D341Med (cell line): ENCODE results near the gene MMP21.

Experiments
- DNase-seq: peaks from one replicate; pipeline ENCODE4 v3.0.0; 2012; ENCODE audit warnings: low spot score

Gene MMP21

DNA sequence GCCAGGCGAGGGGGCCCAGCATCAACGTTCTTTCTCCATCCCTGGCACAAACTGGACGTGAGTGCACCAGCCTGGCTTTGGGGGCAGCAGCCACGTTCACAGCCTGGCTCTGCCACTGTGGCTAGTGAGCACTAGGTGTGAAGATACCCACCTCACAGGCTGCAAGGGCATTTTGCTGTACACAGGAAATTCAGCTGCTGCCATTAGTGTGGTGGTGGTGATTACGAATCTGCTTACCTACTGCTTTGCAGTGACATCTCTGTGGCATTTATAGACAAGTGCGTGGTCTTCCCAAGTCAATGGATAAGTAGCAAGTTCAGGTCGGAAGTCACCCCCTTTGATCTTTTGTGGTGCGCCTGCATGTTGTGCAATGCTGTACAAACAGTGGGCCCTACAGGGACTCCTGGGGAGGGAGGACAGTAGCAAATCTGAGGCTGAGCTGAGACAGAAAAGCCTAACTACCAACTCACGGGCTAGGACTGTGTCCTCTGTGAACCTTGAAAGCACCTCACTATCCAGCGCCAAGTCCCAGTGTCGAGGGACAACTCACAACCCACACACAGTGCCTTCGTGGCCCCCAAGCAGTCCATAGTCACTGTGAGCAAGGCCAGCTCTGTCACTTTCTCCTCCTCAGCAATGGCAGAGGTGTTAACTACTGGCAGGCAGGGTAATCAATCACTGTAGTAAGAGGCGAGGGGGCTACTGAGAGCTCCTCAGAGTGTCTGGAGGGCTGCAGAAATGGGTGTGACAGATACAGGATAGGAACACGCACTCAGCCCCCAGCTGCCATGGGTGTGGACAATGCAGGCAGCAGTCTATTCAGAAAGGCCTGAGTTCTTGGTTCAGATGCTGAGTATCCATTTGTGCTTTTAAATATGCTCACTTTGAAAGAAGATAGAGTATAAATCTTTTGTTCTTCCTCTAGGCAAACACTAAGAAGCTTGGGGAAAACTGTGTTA, 17.0 kb upstream of the MMP21 start:
- no peak for DNase-seq

DNA sequence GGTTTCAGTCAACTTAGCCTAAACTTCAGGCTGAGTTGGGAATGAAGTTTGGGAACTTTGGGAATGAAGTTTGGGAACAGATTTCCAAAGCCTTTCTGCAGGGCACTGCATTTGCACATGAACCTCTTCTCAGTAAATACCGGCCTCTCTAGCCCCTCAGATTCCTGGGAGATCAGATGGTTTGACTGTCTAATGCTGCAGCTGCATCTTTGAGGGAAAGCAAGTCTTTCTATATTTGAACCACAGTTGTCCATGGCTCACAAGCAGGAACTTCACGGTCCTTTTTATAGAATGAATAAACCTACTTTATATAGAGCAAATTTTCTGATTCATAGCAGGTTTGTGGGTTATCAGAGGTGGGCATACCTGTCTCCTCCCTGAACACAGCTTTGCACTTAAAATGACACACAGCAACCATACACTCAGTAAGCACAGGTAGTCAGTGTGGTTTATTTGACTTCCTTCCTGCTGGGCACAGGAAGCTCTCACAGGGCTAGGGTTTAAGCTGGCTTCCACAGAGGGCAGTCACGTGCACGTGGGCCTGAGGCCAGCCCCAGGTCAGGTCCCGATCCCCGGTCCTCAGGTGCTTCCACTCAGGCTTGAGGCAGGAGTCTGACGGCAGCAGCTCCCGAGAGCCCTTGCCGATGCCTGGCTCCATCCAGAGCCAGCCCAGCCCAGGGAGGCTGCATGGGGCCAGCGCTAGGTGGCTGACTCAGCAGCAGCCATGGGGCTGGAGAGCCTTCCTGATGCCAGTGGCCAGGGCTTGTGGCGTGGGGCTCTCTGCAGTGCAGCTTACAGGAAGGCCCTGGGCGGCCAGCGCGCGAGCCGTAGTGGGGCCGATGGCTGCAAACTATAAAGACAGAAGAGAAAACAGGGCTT, 12.8 kb upstream of the MMP21 start:
- no peak for DNase-seq

DNA sequence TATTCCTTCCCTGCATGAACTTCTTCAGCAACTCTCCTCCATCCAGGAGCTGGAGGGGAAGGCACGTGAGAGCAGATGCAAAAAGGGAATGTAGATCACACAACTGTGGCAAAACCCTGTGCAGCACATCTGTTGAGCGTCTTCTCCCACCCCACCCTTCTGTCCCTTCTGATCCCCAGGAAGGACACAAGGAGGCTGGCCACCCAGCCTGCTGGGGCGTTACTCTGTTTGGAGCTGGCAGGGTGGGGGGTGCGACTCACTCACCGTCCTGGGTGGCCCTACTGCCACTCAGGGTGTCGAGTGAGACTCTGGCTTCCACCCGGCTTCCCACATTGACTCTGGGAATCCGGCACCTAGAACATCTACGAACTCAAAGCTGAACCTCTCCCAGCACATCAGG, 10.2 kb upstream of the MMP21 start:
- no peak for DNase-seq

DNA sequence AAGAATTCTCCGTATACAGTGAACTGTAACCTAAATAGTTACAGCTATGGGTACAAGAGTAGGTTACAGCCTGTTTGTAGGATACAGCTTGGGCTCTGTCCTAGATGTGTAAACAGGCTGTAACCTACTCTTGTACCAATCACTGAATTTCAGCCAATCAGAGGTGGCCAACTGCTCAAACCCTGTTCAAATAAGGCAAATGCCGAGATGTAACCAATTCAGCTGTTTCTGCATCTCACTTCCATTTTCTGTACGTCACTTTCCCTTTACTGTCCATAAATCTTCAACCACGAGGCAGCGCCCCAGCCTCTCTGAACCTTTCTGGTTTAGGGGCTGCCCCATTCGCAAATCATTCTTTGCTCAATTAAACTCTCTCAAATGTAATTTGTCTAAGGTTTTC, 8.3 kb upstream of the MMP21 start:
- DNase-seq, result no peak

DNA sequence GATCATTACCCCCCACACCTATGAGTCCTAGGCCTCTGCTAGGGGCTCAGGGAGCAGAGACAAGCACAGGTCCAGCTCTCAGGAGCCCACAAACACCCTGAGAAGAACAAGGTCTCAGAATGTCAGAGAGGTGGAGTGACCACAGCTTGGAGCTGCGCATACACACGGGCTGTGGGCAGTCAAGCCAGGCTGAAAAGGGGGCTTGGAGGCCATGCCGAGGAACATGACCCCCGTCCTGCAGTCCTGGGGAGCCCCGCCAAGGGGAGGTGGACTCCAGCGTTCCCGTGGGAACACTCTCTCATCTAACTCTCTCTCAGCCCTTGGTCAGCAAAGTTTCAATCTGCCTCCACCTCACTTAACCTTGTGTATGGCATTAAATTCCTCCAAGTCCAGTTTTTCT, 7.8 kb upstream of the MMP21 start:
- DNase-seq, result no peak

DNA sequence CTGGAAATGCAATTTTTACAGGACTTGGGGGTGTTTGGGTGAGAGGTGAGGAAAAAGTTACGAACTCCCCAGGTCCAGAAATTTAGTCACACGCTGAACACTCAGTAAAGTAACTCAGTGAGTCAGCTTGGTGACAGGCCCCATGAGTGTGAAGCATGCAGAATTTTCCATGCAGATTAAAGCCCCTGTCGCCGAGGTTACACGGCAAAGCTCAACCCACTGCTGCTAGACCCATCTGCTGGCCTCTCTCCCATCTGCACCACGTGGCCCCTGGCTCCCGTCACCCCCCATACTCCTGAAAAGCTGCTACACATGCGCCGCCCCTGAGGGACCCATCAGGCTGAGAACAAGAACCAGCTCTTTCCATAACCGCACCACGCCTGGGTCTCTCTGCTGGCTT, 7.0 kb upstream of the MMP21 start:
- DNase-seq, result peak; percentile 35

DNA sequence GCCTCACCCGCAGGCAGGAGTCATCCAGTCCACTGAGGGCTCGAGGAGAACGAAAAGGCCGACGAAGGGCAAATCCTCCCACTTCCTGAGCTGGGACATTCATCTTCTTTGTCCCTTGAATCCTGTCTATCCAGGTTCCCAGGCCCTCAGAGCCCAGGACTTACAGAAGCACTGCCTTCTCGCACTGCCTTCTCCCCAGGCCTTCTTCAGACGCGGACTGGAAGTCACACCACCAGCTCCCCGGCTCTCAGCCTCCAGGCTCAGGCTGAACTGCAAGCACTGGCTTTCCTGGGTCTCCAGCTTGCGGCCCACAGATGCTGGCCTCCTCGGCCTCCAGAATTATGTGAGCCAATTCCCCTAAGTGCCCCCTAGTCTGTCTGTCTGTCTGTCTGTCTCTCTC, 6.4 kb upstream of the MMP21 start:
- DNase-seq, result no peak

DNA sequence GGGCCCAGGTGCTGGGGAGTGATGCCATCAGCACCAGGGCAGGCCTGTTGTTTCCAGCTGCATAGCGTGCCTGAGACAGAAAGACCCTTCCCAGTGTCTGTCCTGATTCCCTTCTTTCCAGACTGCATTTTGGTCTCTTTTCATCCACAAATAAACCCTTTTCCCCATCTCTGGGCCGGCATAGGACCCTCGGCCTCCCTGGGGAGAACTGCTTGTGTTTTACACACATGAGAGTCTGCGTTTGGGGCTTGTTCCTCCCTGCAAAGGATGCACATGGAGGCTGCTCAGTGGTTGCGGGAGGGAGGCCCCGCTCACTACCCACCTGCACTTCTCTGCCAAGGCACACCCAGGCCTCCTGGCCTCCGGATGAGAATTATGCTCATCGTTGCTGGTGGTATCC, 5.8 kb upstream of the MMP21 start:
- DNase-seq, result no peak

DNA sequence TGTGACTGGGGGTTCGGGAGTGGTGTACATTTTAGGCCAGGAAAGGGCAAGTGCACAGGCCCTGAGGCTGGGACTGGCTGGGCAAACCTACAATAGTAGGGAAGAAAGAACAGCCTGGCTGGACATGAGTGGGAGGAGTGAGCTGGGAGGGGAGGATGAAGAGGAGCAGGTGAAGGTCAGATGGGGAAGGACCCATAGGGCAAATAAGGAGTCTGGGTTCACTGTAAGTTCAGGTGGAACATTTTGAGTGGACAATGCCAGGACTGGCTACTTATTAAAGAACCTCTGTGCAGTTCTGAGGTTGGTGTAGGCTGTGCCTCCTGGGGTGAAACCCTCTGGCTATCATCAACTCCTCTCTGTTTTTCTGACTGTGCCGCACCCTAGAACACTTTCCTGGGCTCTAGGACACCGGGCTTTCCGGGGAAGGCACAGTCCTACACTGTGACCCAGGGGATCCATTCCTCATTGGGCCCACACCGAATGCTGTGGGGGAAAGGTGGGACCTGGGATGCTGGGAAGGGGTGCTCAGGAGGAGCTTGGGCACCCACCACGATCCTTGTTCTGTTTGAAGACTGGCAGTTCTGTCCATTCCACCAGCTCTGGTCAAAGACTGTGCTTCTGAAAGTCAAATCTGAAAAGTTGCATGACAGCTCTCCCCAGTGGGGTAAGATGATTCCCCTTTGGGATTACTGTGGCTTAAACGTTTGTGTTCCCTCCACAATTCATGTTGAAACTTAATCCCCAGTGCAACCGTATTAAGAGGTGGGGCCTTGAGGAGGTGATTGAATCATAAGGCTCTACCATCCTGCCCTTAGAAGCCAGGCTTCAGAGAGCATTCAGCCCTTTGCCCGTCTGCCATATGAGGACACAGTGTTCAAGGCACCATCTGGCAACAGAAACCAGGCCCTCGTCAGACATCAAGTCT, 4.0 kb upstream of the MMP21 start:
- no peak for DNase-seq

DNA sequence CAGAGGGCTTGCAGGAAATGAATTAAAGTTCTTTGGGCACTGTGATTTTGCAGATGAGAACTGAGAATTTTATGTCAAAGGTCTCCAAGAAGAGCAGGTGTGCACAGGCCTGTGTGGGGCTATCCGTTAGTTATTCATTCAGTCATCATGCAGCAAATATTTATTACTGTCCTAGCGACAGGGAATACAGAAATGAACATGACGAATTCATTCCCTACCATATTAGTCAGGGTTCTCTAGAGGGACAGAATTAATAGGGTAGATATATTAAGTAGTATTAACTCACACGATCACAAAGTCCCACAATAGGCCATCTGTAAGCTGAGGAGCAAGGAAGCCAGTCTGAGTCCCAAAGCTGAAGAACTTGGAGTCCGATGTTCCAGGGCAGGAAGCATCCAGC, 2.9 kb upstream of the MMP21 start:
- DNase-seq, result no peak

DNA sequence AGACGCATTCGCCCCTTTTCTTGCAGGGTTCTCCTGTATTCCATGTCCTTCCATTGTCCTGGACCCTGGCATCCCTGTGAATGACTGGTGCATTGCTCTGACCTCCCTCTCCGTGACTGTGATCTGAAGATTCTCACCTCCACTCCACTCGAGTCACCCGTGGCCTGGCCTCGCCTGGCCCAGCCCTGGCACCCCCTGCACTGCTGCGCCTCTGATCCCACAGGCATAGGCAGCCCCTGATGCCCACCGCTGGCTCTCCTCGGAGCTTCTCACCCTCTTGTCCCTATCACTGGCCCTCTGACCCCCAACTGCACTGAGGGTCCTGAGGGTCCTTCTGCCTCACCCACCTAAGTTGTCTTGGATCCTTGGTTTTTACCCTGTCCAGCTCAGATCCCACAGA, 2.2 kb upstream of the MMP21 start:
- no peak for DNase-seq

DNA sequence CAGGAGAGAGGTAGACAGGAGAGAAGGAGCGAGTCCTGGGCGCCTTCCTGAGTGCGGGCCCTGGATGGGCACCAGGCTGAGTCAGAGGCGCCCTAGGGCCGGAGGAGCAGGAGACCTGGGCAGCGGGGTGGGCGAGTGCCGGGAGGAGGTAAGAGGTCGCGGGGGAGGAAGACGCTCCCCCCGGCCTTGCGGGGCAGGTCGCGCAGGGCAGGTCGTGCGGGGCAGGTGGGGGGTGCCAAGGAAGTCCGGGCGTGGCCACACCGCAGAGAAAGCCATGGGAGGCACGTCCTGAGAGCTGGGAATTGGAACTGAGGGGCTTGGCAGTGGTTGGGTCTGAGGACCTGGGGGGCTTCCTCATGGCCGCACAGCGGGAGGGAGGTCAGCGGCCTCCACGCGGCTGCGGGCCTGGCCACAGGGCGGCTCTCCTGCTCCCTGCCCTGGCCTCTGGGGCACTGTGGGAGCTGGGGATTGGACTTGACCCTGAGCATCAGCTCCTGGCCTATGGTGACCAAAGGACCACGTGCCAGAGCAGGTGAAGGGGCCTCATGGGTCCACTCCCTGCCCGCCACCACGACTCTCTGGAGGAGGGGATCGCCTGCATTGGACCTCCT, 935 bp downstream of the MMP21 start:
- no peak for DNase-seq

DNA sequence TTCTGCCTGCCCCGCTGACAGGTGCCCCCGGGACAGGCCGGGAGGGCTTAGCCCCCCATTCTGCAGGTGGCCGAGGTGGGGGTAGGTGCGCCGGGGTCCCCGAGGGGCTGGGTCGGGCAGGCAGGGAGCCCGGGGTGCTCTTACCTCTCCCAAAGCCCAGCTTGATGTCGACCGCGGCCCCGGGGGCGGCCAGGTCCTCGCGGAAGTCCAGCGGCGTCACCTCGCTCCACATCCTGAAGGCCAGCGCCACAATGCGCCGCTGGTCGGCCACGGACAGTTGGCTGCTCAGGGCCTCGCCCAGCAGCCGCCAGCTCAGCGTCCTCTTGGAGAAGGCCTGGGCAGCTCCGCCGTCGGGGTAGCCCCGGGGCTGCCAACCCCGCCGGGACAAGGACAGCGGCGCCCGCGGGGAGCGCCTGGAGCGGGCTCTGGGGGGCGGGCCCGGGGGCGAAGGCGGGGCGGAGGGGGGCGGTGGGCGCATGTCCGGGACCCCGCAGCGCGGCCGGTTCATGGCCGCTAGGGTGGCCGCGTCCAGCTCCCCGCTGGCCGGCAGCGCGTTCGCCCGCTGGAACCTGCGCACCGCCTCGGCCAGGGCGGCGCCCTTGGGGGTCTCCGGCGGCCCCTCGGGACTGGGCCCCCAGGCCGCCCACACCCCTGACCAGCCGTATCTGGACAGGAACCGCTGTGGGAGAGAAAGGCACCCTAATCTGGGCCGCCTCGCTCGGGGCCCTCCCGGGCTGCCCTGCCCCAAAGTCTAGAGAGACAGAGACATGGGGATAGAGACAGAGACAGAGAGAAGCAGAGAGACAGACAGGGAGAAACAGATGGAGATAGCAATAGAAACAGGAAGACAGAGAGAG, 1.7 kb downstream of the MMP21 start:
- no peak for DNase-seq

DNA sequence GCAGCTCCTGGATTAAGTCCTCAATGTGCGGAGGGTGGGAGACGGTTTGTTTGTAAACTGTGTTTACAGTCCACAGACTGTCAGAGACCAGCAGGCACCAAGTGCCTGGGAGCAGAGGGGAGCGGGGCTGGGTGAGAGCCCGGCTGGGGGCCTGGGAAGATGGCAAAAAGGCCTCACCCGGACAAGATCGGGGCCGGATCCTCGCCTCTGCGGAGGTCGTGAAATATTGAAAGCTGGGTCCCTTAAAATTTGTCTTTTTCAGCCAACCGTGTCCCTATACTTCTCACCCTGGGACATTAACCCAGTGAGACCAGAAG, 2.8 kb downstream of the MMP21 start:
- no peak for DNase-seq

DNA sequence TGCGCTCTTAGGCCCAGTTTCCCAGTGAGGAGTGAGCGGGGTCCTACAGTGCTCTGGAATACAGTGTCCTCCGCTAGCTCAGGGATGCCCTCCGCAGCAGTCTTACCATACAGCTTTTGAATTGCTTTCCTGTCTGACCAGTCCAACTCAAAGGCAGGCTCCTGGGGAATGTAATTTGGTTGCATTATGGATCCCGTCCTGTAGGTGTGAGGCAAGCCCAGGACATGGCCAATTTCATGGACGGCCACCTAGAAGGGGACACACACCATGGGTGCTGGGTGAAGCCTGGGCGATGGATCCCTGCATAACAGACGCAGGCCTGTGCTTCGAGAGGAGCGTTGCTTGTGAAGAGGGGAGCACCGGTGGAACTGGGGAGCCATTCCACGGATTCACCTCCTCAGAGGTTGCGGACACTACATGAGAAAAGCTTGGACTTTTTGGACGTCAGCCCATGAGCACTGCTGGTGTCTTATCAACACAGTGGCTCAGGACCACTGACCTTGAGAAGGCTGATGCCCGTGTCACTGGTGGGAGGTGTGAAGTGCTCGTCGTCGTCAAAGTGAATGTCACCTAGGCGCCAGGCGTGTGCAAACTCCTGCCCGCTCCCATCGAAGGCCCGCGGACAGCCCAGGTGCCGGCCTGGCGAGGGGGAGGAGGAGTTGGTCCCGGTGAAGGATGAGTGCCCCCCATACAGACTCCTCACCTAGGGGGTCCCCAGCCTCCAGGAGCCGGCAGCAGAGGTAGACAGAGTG, 3.3 kb downstream of the MMP21 start:
- no peak for DNase-seq

DNA sequence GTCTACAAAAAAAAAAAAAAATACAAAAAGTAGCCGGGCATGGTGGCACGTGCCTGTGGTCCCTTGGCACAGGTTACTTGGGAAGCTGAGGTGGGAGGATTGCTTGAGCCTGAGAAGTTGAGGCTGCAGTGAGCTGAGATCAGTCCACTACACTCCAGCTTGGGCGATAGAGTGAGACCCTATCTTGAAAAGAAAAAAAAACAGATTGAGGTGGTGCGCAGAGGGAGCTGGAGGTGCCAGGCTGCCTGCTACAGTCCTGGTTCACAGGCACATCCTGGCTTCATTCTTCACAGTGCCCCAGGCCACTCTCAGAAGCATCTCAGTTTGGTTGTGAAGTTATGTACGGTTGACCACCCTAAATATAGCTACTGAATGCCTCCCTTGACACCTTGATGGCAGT, 4.8 kb downstream of the MMP21 start:
- no peak for DNase-seq

DNA sequence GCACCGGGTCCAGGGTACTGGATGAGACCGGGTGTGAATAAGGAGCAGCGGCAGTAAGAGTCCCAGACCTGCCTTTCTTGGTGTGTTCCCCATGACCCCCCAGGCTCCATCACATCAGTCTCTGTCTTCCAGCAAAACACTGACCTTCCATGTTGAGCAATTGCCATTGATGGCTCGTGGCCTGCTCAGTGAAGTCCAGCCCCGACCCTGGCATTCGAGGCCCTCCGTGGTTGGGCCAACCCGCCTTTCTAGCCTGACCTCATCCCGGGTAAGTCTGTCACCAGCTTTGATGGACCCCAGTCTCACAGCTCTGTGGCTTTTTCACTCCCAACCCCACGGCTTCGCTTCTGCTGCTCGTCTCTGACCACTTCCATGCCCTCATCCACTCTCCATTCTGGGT, 6.4 kb downstream of the MMP21 start:
- no peak for DNase-seq

DNA sequence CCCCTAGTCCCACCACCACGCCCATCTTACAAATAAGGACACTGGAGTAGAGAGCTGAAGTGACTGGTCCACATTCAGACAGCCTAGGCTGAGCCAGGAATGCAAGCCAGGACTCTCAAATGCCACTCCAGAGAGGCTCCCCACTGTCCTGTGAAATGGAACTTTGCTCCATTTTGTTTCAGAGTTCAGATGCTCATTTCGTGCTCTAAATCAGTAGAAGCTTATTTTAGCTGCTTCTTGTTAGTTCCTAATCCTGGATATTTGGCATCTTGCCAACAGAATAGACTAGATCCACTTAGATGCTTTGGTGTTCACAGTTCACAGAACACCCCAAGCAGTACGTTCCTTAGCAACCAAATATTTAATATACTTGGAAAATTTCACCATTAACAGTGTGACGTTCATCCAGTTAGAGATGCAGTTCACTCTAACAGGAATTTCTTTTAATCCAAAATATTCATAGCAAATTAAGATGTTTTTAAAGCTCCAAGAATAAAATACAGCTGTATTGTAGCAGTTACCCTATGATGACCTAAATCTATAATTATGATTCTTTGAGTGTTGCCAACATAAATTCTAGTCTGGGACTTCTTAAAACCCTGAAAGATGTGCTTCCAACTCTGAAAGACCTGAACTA, 7.3 kb downstream of the MMP21 start:
- no peak for DNase-seq

DNA sequence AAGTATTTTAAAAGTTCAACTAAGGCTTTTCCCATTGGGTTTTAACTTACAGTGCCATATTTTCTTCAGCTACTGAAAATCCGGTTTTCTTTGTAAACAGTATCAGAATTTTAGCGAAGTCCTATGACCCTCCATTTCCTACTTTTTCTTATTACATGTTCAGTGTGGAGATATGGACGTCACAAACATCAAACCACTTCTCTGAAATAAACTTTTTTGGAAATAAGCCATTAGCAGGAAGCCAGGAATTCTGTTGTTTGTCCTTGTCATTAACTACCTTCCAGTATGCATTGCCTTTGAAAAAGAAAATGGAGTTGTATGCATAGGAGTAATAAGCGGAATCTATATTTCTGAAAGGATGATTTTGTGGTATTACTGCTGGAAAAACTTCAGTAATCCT, 9.1 kb downstream of the MMP21 start:
- no peak for DNase-seq

DNA sequence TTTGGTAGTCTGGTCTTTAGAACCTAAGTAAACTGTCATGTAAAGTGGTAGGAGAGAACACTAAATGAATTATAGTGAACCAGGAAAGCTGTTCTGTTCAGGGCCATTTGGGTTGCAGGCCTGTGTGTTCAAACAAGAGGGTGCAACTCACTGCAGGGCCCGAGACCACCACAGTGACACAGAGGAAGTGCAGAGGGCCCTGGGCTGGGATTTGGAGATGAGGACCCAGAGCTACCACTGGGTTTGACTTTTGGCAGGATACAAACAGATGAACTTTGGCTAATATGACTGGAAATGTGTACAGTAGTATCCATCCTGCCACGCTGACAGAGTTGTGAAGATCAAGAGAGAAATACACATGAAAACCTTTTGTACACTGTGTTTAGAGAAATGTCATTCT, 9.8 kb downstream of the MMP21 start:
- DNase-seq, result no peak
